LNCaP clone FGC (cell line): ENCODE results near the gene RFX3.

Source experiments
- DNase-seq: peaks from one replicate; pipeline ENCODE4 v3.0.0-alpha.2; 2011; ENCODE audit warnings: low read depth
- H3K4me3 ChIP-seq: 2 replicates; pipeline ENCODE4 v1.5.1; 2011; ENCODE audit warnings: mild to moderate bottlenecking, low read depth, low read length, control low read depth
- TF ChIP-seq, protein P1 (sequence below): IDR thresholded peaks from 2 replicates; pipeline ENCODE4 v1.5.1; 2012; ENCODE audit warnings: mild to moderate bottlenecking; ENCODE audit not compliant: control insufficient read depth, insufficient read depth; ENCODE audit errors: extremely low read depth

Gene RFX3

DNA sequence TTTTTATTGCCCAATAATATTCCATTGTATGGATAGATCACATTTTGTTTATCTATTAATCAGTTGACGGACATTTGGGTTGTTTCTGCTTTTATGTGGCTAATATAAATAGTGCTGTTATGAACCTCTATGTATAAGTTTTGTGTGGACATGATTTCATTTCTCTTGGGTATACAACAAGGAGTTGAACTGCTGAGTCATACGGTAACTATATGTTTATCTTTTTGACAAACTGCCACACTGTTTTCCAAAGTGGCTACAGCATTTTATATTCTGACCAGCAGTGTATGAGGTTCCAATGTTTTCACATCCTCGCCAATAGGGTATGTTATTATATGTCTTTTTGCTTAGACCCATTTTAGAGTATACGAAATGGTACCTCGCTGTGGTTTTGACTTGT is 264.3 kb downstream of the RFX3 start:
- no peak for DNase-seq
- TF ChIP-seq, protein P1, sequence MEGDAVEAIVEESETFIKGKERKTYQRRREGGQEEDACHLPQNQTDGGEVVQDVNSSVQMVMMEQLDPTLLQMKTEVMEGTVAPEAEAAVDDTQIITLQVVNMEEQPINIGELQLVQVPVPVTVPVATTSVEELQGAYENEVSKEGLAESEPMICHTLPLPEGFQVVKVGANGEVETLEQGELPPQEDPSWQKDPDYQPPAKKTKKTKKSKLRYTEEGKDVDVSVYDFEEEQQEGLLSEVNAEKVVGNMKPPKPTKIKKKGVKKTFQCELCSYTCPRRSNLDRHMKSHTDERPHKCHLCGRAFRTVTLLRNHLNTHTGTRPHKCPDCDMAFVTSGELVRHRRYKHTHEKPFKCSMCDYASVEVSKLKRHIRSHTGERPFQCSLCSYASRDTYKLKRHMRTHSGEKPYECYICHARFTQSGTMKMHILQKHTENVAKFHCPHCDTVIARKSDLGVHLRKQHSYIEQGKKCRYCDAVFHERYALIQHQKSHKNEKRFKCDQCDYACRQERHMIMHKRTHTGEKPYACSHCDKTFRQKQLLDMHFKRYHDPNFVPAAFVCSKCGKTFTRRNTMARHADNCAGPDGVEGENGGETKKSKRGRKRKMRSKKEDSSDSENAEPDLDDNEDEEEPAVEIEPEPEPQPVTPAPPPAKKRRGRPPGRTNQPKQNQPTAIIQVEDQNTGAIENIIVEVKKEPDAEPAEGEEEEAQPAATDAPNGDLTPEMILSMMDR = no peak
- H3K4me3 ChIP-seq = no peak overlapping the region

DNA sequence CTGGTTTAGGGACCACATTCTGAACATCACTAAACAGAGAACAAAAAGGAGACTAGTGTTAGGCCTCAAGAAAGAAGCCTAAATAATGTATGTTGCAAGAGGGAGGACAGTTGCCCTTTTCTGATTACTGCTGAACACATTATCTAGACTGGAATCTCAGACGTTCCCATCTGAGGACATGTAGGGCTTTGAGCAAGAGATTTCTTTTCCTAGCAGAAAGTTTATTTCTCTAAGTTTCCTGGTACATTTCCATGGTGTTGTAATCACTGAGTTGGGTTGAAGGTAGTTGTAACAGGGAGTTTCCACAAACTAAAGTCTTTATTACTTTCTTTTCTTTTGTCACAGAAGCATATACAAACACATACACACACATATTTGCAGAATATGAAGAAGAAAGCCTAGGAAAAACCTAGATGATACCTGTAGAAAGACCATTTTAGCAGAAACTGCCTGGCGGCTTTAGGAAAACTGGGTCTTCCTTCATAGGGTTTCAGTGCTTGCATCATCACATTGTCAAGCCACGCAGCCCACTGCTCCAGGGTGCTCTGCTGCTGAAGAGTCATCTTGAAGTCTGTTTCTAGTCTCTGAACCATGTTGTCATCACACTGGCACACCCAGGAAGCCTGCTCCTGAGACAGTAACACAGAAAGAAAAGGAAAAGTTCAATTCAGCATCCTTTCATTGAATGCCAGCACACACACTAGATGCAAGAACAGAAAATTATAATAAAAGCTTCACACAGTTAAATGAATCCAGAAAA is 269.1 kb downstream of the RFX3 start:
- no peak for DNase-seq
- no peak overlapping the region for H3K4me3 ChIP-seq
- TF ChIP-seq, protein P1 = no peak

DNA sequence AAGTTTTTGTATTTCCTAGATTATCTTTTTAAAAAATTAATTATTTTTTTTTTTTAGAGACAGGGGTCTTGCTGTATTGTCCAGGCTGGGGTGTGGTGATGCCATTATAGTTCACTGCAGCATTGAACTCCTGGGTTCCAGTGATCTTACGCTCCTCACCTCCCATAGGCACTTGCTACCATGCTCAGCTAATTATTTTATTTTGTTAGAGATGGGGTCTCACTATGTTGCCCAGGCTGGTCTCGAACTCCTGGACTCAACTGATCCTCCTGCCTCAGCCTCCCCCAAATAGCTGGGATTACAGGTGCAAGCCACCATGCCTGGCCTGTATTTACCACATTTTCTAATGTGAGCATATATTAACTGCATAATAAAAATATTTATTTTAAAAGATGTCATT is 274.5 kb downstream of the RFX3 start:
- TF ChIP-seq, protein P1 = no peak
- no peak for DNase-seq
- H3K4me3 ChIP-seq = no peak overlapping the region

DNA sequence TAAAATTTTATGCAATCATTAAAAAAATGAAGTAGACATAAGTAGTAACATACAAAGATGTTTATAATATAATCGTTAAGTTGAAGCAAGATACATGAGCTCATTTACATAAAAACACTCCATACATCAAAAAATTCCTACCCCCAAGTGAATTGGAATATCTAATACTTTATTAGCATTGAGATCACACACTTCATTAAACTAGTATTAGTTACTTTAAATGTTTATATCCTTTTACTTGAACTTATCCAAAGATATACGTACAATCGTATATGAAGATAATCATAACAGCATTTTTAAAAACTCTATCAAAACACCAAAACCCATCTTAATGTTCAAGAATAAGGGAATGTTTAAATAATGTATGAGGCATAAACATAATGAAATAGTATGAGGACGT is 275.1 kb downstream of the RFX3 start:
- H3K4me3 ChIP-seq = no peak overlapping the region
- TF ChIP-seq, protein P1 = no peak
- no peak for DNase-seq

DNA sequence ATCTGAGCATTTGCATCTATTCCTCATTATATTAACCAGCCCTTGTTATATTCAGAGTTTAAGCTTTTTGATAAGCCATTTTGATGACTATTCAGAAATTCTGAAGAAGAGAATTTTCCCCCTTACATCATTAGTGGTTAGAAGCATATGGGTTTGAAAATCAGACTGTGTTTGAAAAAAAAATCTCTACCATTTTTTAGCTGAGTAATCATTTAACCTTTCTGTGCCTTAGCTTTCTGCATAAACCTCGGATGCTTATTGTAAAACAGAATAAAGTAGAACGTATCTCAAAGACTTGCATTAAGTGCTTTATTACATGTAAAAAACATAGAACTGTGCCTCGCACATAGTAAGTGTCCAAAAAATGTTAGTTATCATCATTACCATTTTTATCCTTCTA is 278.6 kb downstream of the RFX3 start:
- no peak overlapping the region for H3K4me3 ChIP-seq
- TF ChIP-seq, protein P1 = no peak
- DNase-seq = no peak

DNA sequence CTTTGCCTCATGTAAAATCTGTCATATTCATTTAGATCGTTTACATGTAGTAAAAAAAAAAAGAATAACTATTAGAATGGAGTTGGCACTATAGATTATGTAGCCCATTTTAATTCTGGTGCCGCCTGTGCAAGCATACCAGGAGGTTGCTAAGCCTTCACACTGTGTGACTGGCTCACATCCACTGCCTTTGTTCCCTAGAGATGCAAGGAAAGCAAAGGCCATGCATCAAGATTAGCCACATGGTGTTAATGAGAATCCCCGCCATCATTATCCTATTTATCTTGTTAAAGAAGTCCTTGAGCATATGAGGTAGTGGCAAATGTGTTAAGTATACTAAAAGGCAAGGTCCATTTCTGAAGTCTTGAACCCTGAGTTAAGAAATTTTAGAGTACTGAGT is 279.6 kb downstream of the RFX3 start:
- TF ChIP-seq, protein P1 = no peak

More for the DNA sequence above, 279.6 kb downstream of the RFX3 start:
- H3K4me3 ChIP-seq = no peak overlapping the region
- no peak for DNase-seq
